Measurements from ENCODE around the gene NOSIP.
A peak's percentile ranks its signal among the peaks of the same experiment; 100 is the strongest.

The NOSIP gene

DNA sequence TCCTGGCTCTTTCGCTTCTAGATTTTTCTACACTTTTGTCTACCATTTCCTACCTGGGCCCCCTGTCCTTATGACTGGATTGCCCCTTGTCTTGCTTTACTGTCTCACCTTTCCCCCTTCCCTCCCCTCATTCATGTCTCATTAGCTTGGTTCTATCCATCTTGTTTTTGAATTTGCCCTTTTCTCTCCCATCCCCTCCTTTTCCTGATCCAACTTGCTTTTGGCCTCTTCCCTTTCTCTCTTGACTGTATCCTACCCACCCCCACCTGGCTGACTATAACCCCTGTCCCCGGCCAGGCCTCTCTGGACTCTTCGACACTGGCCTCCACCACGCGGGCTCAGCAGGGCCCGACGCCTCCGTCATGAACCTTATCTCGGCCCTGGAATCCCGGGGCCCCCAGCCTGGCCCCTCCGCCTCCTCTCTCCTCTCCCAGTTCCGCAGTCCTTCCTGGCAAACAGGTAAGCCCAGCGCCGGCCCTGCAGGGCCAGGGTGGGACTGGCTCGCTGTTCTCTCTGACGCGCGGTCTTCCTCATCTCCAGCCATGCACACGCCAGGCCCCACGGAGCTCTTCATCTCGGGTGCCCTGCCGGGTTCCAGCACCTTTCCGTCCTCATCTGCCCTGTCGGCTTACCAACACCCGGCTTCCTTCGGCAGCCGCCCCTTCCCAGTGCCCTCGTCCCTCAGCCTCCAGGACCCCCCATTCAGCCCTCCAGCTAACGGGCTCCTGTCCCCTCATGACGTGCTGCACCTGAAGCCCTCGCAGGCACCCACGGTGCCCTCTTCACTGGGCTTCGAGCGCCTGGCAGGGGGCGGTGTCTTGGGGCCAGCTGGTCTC, 14.0 kb upstream of the NOSIP start:
- no peak overlapping the region for H3K4me3 ChIP-seq (ENCODE audit: low read depth in 1 of 2, low read length in 1 of 2)
- H3K4me1 ChIP-seq (ENCODE audit: control insufficient read depth in 1 of 2, insufficient read depth in 1 of 2, low read depth in 1 of 2, low read length in 1 of 2) = peaks cover 27 to 32% of the 10 kb centered on the region in 2 experiments
- no peaks in the 10 kb centered on the region for H3K27me3 ChIP-seq
- peaks cover 52% of the 10 kb centered on the region for H3K36me3 ChIP-seq
- H3K27ac ChIP-seq = peak overlapping the region; percentile 82
- H3K9me3 ChIP-seq = no peaks in the 10 kb centered on the region
- TF ChIP-seq CTCF (IDR thresholded peaks at IDR 0.05) = no peak

DNA sequence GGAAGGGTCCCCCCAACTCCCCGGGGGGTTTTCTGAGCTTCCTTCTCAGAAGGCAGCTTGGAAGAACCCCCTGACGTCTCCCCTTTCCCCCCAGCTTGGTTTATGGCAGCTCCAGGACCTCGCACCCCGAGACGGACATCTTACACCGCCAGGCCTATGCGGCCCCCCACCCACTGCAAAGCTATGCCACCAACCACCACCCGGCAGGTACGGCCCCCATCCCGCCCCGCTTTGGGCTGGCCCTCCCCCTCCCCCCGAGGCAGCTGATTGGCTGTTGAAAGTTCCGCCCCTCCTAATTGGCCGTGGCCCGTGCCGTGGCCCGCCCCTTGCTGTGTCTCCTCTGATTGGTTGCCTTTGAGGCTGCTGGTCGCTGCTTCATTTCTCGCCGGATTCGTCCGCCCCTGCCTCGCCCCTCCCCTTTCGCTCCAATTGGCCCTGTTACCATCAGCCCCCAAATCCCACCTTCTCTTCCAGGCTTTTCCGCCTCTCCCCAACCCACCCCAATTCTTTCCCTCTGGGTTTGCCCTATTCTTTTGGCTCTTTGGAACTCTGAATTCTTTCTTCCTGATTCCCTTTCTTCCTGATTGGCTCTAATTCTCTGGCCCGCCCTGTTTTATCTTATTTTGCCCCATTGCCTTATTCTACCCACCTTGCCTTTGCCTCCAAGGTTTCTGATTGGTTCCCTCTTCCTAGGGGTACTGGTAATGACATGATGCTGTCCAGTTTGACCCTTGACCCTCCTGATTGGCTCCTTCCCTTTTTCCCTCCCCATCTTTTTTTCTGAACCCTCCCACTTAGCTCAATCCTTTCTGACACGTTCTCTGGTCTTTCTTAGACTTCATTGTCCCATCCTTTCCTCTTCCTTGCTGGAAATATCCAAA, 13.1 kb upstream of the NOSIP start:
- H3K27ac ChIP-seq = peak overlapping the region; percentile 82
- H3K36me3 ChIP-seq = peaks cover 43% of the 10 kb centered on the region
- TF ChIP-seq CTCF (IDR thresholded peaks at IDR 0.05) = no peak
- no peaks in the 10 kb centered on the region for H3K9me3 ChIP-seq
- peak overlapping the region; percentile 61 to 88 for H3K4me3 ChIP-seq (ENCODE audit: low read depth in 1 of 2, low read length in 1 of 2)
- H3K27me3 ChIP-seq = no peaks in the 10 kb centered on the region
- H3K4me1 ChIP-seq (ENCODE audit: control insufficient read depth in 1 of 2, insufficient read depth in 1 of 2, low read depth in 1 of 2, low read length in 1 of 2) = peaks cover 27 to 32% of the 10 kb centered on the region in 2 experiments

DNA sequence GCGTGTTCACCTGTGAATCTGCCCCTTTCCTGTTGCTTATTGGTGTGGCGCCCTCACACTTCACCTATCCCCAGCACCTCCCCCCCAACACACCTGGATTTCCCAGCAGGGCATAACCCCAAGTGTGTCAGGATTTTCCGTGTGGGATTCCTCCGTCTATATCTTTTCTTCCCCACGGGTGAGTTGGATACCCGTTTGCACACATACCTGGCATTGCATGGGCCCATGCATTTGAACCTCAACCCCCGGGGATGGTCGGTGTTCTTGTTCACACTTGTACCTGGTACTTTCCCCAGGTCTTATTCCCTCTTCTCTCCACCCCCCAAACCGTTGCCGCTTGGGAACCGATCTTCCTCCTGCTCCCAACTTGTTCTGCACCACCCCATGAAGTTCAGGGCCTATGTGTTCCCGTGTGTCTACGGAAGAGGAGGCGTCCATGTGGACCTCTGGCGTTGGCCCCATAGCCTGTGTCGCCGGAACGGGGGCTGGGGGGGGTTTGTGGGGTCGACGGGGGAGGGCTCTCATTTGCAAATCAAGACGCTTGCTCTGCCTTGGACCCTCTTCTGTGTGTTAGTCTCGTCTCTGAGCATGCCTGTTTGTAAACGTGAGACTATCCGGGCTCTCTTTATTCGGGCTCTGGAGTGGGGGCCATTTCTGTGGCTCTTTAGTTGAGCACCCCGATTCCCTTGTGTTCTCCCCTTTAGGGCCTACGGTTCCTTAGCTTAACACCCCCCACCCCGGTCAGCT, 12.3 kb upstream of the NOSIP start:
- Histone ChIP-seq H3K9me3 (no peaks in the 10 kb centered on the region), H3K27me3 (no peaks in the 10 kb centered on the region), H3K36me3 (peaks cover 36% of the 10 kb centered on the region), H3K27ac (peak overlapping the region; percentile 82), H3K4me3 (ENCODE audit: low read depth in 1 of 2, low read length in 1 of 2) (peak overlapping the region; percentile 76 to 88), H3K4me1 (ENCODE audit: control insufficient read depth in 1 of 2, insufficient read depth in 1 of 2, low read depth in 1 of 2, low read length in 1 of 2) (peaks cover 27 to 32% of the 10 kb centered on the region in 2 experiments)
- TF ChIP-seq CTCF (IDR thresholded peaks at IDR 0.05) = no peak

DNA sequence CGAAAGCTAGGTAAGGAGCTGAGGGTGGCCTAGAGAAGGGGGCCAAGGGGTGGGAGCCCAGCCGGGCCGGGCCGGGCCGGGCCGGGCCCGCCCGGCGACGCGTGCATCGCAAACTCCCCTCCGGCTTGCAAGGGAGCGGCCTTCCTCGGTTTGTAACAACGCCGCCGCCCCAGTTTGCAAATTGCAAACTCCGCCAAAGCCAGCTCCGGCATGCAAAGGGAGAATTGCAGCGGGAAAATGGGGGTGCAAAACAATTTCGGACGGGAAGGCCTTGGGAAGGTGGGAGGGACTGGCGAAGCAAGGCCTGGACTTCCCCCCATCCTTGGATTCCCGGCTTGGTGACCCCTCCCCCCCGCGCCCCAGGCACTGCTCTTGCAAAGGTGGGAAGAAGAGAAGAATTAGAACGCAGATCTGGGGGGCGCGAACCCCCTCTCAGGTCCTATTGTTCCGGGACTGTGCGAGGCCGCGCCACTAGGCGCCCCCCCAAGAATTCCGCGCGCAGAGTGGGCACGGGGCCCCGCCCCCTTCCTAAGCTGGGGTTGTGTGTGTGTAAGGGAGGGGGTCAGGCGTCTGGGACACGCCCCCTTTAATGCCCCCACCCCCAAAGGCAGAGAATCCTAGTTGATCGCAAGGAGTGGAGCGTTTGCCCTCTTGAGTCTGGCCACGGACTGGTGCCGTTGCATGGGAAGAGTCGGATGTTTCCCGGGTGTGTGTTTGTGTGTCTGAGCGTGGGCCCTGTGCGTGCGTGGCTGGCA, 11.6 kb upstream of the NOSIP start:
- H3K9me3 ChIP-seq = no peaks in the 10 kb centered on the region
- H3K4me1 ChIP-seq (ENCODE audit: control insufficient read depth in 1 of 2, insufficient read depth in 1 of 2, low read depth in 1 of 2, low read length in 1 of 2) = peaks cover 27 to 32% of the 10 kb centered on the region in 2 experiments
- no peak for TF ChIP-seq CTCF (IDR thresholded peaks at IDR 0.05)
- peaks cover 29% of the 10 kb centered on the region for H3K36me3 ChIP-seq
- H3K27me3 ChIP-seq = no peaks in the 10 kb centered on the region
- H3K4me3 ChIP-seq (ENCODE audit: low read depth in 1 of 2, low read length in 1 of 2) = peak overlapping the region; percentile 76 to 88
- peak overlapping the region; percentile 82 for H3K27ac ChIP-seq
